ENCODE measurements around the gene PCDH9.

PCDH9 gene

DNA sequence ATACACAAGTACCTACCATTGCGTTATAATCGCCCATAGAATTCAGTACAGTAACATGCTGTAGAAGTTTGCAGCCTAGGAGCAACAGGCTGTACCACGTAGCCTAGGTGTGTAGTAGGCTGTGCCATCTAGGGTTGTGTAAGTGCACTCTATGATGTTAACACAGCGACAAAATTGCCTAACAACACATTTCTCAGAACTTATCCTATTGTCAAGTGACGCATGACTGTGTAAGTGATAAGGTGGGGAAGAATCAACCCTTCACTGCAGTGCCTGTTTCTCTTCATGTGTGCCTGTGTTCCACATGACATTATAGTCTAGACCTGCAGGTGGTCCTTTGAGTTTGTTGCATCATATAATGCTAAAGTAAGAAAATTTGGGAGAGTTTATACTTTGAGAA lies 94.0 kb downstream of the PCDH9 start:
- DNase-seq (ENCODE audit: low read depth, low spot score): no peak
- H3K4me3 ChIP-seq (ENCODE audit: low read length): no peak overlapping the region

DNA sequence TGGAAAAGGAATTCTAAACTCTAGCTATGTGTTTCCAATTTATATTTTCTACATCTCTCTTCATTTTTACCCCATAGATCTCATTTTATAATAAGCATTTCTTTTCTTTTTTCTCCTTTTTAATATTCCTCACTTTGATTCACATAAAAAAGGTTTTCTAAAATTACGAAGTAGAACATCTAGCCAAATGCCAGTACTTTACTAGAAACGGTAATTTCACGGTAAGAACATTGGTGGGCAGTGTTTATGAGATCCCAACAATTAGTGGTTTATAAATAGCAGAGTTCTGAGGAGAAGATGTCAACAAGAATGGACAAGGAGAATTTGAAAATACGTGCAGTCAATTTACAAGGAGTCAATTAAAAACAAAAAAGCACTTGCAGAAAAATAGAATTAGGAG lies 94.8 kb downstream of the PCDH9 start:
- no peak for DNase-seq (ENCODE audit: low read depth, low spot score)
- no peak overlapping the region for H3K4me3 ChIP-seq (ENCODE audit: low read length)

DNA sequence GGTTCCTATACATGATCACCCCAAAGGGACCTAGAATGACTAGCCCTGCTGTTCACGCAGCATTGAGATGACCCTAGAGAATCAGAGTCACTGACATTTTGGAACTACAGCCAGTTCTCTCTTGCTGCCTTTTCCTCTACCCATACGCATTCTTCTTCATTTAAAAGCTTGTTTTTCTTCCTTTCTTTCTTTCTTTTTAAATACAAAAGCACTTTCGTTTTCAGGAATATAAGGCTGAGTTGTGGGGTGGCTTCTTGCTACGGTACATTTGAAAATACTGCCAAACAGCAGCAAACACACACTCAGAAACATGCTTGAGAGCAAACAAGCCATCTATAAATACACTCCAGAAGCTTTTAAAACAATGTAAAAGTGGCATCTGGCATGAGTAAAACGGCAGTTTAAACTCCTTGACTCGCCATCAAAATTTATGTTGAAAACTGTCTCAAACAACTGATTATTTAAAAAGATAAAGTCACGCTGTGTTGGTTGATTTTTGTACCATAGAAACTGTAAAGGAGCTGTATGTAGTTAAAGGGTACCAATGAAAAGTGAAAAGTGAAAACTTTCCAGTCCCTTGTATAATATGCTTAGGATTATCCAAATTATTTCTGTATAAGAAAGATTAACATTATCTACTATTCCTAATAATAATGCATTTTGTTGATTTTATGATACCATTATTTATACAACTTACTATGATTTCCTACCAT lies 95.6 kb downstream of the PCDH9 start:
- no peak for DNase-seq (ENCODE audit: low read depth, low spot score)
- no peak overlapping the region for H3K4me3 ChIP-seq (ENCODE audit: low read length)

DNA sequence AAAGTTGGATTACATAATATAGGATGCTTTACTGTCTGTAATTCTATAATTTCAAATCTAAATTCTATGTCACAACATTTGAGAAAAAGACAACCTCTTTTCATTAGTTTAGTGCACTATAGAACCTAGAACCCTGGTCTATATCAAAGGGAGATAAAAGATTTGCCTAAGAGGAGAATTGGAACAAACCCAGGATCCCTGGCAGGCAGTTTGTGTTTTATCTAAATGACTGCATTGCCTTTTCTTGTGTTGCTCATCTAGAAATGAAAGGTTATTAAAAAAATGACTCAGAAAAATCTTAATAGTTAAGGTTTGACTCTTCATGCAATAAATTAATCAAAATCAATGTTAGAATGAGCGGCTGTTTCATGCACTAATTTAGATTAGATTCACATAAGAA lies 96.7 kb downstream of the PCDH9 start:
- DNase-seq (ENCODE audit: low read depth, low spot score): no peak
- H3K4me3 ChIP-seq (ENCODE audit: low read length): no peak overlapping the region

DNA sequence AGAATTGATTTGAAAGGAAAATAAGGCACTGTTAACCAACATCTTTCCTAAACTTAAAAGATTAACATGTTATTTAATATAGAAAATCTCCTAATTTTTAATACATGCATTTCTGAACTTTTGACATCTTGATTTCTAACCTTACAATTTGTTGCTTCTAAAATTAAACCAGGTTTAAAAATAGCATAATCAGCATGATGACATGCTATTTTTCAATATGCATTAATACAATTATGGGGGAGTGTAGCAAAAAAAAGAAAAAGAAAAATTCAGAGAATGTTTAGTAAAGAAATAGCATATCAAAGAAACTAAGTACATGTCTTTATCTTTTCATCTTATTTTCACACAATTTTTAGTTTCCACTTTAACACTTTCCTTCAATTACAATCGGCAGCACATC lies 98.7 kb downstream of the PCDH9 start:
- DNase-seq (ENCODE audit: low read depth, low spot score): no peak
- no peak overlapping the region for H3K4me3 ChIP-seq (ENCODE audit: low read length)

DNA sequence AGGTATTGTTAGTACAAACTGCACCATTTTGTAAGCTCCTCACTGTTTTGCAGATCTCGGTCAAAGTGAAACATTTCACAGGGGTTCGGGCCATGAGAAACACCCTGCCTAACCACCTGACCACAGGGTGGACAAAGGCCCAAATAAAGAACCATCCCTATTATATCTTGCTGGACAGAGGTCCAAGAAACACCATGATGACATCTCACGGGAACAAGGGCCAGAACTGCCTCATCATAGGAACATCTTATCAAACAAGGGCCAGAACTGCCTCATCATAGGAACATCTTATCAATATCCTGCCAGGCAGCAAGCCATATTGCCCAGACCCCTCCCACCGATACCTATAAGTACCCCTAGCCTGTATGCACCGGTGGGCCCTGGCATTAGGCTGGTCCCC lies 99.7 kb downstream of the PCDH9 start:
- no peak for DNase-seq (ENCODE audit: low read depth, low spot score)
- no peak overlapping the region for H3K4me3 ChIP-seq (ENCODE audit: low read length)

DNA sequence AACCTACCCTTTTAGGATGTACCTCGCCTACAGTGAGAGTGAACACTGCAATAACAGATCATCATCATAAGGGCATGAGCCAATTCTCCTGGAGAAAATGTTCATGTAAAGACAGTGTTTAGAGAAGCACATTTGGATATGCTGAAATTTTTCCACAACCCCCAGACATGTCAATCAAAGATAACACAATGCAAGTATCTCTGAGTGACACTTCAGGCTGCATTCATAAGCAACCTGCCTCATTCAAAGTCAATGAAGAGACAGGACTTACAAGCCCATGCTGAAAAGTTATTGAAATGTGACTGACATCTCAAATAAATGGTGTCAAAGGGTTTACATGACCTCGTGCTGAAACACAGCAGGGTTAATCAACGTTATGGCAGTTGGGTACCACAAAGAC lies 102.0 kb downstream of the PCDH9 start:
- no peak for DNase-seq (ENCODE audit: low read depth, low spot score)
- H3K4me3 ChIP-seq (ENCODE audit: low read length): no peak overlapping the region

DNA sequence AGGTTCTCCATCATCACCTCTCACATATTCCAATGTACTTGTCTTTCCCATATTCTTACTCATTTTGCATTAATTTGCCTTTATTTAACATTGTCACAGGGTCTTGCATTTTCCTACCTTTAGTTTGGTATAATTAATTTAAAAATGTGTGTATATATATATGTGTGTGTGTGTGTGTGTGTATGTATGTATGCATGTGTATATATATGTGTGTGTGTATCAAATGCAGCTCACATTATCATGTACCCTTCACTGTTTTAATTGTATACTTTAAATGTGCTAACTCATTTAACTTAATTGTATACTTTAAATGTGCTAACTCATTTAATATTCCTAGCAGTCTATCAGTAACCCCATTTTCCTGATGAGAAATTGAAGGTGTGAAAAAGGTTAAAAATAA lies 104.5 kb downstream of the PCDH9 start:
- H3K4me3 ChIP-seq (ENCODE audit: low read length): no peak overlapping the region
- DNase-seq (ENCODE audit: low read depth, low spot score): no peak

DNA sequence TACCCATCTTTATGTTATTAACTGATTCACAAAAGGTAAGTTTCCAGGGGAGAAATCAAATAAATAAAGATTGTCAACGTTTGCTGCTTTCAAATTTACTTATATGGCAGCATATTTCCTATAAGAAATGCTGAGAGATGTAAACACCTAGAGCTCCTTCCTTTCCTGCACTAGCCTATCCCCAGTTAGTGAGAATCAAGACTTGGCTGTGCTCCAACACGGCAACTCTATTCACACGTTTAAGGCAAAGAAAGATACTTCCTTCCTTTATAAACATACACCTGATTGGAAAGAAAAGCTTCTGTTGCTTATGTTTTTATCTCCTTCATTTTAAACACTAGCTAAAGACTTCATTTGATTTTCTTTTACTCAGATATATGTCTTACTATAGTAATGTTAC lies 107.0 kb downstream of the PCDH9 start:
- DNase-seq (ENCODE audit: low read depth, low spot score): peak; percentile 3

DNA sequence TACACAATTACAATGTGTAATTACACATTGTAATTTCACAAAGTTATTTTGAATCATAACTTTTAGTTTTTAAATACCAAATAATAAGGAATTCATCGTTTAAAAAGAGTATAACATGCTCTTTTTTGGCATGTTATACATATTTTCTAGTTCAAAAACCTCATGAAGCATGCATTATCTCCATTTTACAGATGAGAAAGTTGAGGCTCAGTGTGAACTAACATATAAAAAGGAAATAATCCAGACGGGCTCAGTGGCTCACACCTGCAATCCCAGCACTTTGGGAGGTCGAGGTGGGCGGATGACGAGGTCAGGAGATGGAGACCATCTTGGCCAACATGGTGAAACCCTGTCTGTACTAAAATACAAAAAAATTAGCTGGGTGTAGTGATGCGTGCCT lies 107.9 kb downstream of the PCDH9 start:
- no peak overlapping the region for H3K4me3 ChIP-seq (ENCODE audit: low read length)
- no peak for DNase-seq (ENCODE audit: low read depth, low spot score)

More for the DNA sequence above, 107.0 kb downstream of the PCDH9 start:
- no peak overlapping the region for H3K4me3 ChIP-seq (ENCODE audit: low read length)

DNA sequence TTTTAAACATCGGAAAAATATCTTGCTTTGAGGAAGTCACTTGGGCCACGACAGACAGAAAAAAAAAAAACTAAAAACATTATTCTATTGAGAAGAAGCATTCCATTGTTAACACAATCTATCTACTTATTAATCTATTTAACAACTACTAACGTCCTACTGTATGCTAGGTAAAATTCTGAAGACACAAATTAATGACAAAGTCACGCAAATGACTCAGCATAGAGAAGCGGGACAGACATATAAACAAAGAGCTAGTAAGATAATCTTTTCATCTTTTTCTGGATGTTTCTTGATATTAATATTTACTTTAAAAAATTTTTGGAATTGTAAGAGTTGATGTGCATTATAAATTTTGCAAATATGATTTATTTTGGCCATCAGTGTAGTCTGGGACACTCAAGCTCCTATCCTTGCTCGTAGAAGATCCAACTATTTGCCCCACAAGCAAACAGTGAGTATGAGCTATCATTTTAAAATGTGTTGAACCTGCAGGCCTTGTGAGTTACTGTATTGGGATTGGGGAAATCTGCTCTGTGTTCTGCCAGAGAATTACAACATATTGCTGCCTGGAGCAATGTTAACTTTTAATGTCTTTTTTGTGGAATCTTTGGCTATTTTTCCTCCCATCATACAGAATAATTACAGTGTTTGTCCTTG lies 109.1 kb downstream of the PCDH9 start:
- H3K4me3 ChIP-seq (ENCODE audit: low read length): no peak overlapping the region
- DNase-seq (ENCODE audit: low read depth, low spot score): no peak

DNA sequence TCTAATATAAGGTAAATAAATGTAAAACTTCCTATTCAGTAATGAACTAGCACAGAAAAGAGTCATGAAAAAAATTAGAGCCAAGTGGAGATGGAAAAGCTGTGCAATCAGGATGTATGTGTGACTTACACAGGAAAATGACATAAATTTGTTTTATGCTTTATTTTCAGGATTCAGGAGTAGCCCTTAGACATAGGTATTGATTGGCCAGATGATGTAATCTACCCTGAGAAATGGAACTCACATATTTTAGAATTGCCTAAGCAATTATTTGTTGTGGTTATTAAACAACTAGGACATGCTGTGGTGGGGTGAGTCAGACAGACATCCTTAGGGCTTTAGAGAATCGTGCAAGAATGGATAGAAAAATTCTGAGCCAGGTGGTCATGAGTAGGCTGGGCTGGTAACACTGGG lies 110.6 kb downstream of the PCDH9 start:
- no peak for DNase-seq (ENCODE audit: low read depth, low spot score)
- no peak overlapping the region for H3K4me3 ChIP-seq (ENCODE audit: low read length)

DNA sequence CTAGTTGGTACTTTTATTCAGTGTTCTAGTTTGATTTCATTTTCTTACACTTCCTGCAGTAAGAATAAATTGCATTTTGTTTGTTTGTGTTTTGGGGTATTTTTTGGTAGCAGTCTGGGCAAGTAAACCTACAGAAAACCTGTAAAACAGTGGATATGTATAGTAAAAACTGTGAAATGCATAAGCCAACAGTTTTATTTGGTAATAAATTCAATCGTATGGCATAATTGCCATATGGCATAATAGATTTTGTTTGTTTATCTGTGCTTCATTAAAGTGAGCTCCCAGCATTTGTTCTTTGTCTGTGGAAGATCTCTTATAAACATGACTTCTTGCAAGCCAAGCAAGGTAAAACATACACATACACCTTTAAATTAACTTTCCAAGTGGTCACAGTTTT lies 111.9 kb downstream of the PCDH9 start:
- DNase-seq (ENCODE audit: low read depth, low spot score): no peak
- H3K4me3 ChIP-seq (ENCODE audit: low read length): no peak overlapping the region

DNA sequence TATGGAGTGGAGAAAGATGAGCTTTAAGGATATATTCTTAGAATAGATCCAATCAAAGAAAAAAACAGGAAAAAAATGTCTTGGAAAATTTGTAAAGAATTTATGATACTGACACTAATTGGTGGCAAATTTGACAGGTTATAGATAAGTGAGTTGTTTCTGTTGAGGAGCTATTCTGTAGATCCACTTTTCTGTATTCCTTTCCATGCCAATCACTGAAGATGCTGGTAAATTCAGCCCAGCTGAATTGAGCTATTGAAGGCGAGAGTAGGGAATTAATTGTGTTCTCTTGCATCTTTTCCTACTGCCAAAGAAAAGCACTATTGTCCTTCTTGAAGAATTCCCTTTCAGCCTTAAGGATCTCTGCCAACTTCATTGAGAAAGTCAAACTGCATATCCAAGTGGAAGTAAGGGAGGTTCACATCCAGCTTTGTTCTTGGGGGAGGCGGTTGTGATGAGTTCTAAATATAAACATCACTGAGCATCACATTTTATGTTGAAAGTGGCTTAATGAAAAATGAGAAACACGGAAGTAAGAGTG lies 113.1 kb downstream of the PCDH9 start:
- H3K4me3 ChIP-seq (ENCODE audit: low read length): no peak overlapping the region
- no peak for DNase-seq (ENCODE audit: low read depth, low spot score)

DNA sequence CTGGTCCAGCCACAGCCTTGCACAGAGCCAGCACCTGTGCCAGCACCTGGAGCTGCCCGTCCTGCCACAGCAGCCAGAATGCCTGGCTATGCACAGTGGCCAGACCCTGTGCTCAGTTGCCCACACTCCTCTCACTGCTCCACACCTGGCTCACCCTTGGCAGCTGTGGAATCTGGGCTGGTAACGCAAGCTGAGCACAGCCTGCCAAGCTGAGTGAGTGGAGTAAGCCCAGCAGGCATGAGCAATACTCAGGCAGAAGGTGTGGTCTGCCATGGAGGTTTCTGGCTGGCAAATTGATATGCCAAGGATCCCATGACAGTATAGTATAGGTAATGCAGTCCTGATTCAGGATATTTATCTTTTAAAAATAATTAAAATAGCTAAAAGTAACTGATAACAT lies 122.2 kb downstream of the PCDH9 start:
- DNase-seq (ENCODE audit: low read depth, low spot score): no peak
- no peak overlapping the region for H3K4me3 ChIP-seq (ENCODE audit: low read length)

DNA sequence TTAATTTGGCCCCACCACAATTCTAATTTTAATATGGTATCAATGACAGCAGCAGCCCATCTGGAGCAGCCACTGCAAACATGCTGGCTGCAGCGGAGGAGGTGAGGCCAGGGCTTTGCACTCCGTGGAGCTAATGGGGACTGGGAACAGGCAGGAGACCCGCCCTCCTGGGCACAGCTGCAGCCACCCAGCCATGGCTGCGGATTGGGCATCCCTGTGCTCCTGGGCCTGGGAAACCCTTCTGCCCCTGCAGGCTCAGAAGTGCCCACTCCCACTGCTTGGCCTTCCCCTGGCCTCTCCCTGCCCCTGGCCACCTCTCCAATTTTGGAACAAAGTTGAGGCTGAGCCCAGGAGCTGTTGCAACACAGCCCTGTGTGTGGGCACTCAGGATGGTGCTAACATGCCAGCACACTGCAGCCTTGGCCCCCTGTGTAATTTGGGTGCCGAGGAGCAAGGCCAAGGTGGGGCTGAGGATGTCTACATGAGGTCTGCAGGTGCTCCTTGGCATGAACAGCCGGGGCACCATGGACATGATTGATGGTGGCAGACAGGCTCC lies 123.6 kb downstream of the PCDH9 start:
- DNase-seq (ENCODE audit: low read depth, low spot score): no peak
- no peak overlapping the region for H3K4me3 ChIP-seq (ENCODE audit: low read length)

DNA sequence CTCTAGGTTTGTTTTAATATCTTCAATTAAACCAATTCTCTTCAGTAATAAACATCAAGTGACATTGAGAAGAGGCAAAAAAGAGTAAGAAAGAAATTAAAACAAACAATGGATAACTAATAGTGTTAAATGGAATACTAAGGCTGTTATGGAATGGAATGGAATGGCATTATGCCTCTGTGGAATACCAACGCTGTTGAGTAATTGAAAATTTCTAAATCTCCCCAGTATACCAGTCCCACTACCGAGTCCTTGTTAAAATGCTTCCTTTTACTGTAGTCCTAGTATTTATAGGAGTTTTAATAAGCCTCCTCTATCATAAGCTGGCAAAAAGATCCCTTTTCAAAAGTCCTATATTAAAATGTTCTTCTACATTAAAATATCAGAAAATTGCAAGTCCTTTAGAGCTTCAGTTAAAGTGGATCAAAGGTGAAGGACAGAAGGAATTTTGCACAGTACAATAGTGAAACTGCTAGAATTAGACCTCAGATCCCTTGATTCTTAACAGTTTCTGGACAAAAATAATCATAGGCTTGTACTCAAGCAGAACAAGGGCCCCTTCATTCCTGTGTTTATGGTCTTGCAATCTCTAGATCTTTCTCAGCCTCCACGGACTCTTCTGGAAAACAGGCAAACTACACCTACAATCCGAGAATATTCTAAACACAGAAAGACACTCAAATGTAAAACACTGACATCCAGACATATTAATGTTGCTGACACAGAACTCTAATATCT lies 128.2 kb downstream of the PCDH9 start:
- H3K4me3 ChIP-seq (ENCODE audit: low read length): no peak overlapping the region
- DNase-seq (ENCODE audit: low read depth, low spot score): no peak

DNA sequence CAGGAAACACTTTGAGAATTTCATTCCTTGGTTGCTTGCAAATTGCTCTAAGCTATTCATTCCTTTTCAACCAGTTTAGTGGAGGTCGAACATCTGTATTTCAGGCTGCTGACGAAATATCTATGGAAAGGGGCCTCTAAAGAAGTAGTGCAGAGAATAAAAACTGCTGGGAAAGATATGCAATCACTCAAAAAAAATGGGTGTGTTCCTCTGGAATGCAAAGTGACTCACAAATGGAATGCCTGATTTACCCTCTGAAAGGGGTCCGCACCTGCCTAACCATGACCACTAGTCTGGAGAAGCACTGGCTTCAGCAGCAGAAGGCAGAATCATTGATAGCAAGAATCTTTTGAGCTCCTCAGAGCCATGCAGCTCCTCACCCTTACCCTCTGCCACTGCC lies 129.4 kb downstream of the PCDH9 start:
- DNase-seq (ENCODE audit: low read depth, low spot score): no peak
- H3K4me3 ChIP-seq (ENCODE audit: low read length): no peak overlapping the region

DNA sequence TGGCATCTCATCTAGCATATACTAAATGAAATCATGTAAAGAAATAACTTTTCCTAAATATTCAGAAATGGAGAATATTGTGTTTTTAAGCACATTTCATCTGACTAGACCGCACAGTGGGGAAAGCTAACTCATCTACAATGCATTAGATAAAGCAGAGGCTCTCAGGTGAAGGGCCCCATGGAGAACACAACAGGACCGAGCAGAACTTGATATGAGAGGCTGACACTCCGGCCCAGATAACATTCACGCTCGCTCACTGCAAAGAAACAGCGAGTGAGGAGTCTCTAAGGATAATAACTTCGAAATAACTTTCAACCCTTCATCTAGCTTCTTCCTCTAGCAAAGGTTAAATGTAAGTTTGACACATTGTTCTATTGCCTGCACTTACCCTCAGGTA lies 130.6 kb downstream of the PCDH9 start:
- H3K4me3 ChIP-seq (ENCODE audit: low read length): no peak overlapping the region
- no peak for DNase-seq (ENCODE audit: low read depth, low spot score)

DNA sequence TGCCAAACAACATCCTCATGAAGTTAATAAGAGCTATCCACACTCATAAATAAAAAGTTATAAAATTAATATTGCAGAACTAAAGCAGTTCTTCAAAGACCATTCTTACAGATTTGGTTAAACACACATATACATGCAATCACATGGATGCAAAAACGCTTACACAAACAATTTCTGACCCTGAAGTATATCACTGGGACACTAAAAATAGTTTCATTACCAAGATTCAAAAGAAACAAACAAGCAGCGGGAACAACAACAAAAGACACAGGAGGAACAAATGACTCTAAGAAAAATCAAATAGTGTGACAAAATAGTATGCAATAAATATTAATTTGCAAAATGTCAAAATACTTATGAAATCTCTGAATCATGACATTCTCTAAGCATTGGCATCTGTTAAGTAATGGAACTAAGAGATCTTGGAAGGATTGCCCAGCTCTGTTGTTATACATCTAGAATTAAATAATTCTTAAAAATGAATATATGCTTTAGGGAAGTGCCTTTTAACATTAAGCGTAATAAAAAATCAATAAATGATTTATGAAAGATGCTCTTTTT lies 132.2 kb downstream of the PCDH9 start:
- no peak overlapping the region for H3K4me3 ChIP-seq (ENCODE audit: low read length)
- no peak for DNase-seq (ENCODE audit: low read depth, low spot score)

Data from Jurkat, Clone E6-1 (cell line).